ENCODE data around the gene YPEL3.
"Not testable (repeated sequence)": the region's sequence is repeated elsewhere in the genome, so short reads cannot be mapped to it uniquely, and the experiment has no call there.

DNA sequence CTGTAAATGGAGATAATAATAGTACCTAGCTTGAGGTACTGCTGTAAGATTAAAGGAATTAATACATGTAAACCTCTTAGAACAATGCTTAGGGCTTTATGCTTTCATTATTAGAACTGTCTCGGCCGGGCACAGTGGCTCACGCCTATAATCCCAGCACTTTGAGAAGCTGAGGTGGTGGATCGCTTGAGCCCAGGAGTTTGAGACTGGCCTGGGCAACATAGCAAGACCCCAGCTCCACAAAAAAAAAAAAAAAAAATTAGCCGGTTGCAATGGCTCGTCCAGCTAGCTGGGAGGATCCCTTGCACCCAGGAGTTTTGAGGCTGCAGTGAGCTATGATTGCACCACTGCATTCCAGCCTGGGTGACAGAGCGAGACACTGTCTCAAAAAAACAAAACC lies 18.8 kb upstream of the YPEL3 start:
- TF ChIP-seq EZH2 (IDR thresholded peaks at IDR 0.05; ENCODE audit: borderline replicate concordance, low read length): not testable (repeated sequence)
- TF ChIP-seq, protein P1, sequence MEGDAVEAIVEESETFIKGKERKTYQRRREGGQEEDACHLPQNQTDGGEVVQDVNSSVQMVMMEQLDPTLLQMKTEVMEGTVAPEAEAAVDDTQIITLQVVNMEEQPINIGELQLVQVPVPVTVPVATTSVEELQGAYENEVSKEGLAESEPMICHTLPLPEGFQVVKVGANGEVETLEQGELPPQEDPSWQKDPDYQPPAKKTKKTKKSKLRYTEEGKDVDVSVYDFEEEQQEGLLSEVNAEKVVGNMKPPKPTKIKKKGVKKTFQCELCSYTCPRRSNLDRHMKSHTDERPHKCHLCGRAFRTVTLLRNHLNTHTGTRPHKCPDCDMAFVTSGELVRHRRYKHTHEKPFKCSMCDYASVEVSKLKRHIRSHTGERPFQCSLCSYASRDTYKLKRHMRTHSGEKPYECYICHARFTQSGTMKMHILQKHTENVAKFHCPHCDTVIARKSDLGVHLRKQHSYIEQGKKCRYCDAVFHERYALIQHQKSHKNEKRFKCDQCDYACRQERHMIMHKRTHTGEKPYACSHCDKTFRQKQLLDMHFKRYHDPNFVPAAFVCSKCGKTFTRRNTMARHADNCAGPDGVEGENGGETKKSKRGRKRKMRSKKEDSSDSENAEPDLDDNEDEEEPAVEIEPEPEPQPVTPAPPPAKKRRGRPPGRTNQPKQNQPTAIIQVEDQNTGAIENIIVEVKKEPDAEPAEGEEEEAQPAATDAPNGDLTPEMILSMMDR (IDR thresholded peaks at IDR 0.05; ENCODE audit: low read length): not testable (repeated sequence)
